Measurements from ENCODE around the gene FARP2.
"Not testable (repeated sequence)": the region's sequence is repeated elsewhere in the genome, so short reads cannot be mapped to it uniquely, and the experiment has no call there.

FARP2 gene

DNA sequence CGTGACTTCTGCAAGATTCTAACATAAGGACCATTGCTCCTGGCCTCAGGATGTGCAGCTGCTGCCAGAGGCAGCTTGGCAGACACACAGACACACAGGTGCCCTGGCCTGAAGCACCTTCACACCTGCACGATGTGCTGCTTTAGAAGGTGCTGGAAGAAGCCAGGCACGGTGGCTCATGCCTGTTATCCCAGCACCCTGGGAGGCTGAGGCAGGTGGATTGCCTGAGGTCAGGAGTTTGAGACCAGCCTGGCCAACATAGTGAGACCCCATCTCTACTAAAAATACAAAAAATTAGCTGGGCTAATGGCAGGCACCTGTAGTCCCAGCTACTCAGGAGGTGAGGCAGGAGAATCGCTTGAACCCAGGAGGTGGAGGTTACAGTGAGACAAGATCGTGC, 57.4 kb downstream of the FARP2 start:
- DNase-seq, result not testable (repeated sequence)

GRCh38 chr2:241413929-241414580, 58.0 kb downstream of the FARP2 start:
- DNase-seq, result no peak

DNA sequence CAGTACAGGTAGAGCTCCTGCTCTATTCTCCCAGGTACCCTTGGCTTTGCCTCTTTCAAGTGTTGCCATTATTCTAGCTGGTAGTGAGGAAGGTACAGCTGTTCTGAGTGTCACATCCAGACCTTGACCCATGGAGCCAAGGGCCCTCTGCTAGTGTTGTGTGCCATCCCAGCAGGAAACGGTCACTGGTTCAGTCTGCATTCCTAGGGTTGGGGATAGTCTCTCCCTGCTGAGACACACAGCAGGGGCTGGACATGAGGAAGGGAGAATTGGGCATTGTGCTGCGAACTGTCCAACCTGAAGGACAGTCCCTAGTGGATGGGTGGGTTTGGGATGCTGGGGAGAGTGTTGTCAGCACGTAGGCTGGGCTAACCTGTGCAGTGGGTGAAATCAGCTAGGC, 59.1 kb downstream of the FARP2 start:
- DNase-seq, result no peak

DNA sequence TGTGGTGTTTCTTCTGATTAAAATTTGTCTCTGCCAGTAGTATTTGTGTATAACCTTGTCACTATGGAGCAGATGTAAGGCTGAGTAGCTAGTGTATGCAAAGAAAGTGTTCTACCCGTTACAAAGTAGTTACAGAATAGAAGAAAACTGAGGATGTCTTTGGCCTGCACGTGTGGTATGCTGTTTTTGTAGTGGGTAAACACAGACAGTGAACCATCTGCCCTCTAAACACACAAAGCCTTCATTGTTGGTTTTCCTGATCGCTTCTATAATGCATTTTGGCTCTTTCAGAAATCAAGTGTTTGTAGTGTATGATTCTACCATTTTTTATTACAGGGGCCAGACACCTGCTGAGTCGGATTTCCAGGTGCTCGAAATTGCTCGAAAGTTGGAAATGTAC, 61.5 kb downstream of the FARP2 start:
- no peak for DNase-seq

GRCh38 chr2:241421330-241421729, 65.2 kb downstream of the FARP2 start:
- no peak for DNase-seq

- DNase-seq, result not testable (repeated sequence)
Measured at GRCh38 chr2:241421942-241422341, 65.9 kb downstream of the FARP2 start.

GRCh38 chr2:241422350-241422749, 66.3 kb downstream of the FARP2 start:
- no peak for DNase-seq

DNA sequence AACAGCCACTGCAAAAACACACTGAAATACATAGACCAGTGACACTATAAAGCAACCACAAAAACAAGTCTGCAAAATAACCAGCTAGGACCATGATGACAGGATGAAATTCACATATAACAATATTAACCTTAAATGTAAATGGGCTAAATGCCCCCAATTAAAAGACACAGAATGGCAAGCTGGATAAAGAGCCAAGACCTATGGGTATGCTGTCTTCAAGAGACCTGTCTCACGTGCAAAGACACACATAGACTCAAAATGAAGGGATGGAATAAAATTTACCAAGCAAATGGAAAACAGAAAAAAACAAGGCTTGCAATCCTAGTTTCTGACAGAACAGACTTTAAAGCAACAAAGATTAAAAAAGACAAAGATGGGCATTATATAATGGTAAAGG, 67.4 kb downstream of the FARP2 start:
- not testable (repeated sequence) for DNase-seq

- DNase-seq, result no peak
Measured at GRCh38 chr2:241425368-241425767, 69.3 kb downstream of the FARP2 start.

DNA sequence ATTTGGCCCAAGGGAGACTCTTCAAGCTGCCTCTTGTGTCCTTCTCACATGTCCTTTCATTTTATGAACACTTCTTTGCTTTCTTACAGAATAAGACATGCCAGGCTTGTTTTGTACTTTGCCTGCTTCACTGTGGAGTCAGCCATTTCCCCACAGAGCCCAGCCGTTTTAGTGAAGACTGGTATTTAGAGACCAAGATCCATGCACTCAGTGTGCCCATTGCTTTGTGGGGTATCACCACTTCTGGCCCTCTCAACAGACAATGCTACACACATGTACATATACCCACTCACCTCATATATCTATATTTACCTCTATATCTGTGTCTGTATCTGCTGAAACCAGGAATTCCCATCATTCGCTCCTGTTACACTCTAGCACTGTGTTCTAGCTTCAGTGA, 74.1 kb downstream of the FARP2 start:
- no peak for DNase-seq

- DNase-seq, result no peak
Measured at GRCh38 chr2:241432824-241433448, 76.9 kb downstream of the FARP2 start.

DNA sequence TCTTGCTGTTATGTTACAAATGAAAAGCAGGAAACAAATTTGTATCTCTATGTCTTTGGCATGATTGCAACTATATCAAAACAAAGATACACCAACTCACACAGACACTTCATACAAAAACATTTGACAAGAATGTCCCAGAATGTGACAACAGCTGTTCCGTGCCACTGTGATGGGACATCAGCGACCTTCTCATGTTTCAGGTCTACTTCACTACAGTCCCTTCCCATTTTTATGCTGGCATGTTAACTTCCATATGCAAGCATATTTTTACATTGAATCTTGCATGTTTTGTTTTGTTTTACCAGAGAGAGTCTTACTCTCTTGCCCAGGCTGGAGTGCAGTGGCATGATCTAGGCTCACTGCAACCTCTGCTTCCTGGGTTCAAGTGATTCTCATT, 81.1 kb downstream of the FARP2 start:
- DNase-seq, result no peak

DNA sequence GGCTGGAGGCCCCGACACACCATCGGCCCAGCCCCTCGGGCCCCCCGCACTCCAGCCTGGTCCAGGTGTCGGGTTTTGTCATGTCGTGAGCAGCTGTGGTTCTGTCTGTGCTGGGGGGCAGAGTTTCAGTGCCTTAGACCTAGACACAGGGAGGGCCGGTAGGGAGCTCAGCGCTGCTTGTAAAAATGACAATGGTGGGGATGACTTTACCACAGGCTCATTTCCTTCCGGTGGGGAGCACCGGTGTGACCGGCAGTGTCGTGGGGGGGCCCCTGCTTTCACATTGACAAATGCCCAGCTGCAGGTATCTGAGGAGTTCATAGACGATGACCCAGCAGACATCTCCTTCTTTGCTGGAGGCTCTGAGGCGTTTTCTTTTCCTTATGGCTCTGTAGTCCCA, 85.4 kb downstream of the FARP2 start:
- DNase-seq, result no peak

- peak; percentile 82 to 87 for DNase-seq
Measured at GRCh38 chr2:241443486-241444223, 87.6 kb downstream of the FARP2 start.

DNA sequence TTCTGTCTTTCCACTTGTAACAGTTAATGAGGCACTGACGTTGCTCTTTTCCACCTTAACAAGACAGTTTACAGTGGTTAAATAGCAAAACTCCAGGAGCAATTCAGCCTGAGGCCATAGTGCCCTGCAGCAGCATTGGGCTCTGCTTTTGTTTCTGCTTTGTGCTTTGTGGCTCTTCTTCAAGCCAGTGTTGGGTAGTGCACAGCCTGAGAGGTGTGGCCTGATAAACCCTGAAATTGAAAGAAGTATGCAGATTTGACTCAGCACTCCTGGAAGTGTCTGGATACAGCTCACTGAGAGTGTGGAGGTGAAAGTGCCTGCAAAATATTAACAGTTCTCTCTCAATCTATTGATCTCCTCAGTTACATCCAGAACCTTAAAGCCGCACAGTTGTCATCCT, 89.3 kb downstream of the FARP2 start:
- no peak for DNase-seq

DNA sequence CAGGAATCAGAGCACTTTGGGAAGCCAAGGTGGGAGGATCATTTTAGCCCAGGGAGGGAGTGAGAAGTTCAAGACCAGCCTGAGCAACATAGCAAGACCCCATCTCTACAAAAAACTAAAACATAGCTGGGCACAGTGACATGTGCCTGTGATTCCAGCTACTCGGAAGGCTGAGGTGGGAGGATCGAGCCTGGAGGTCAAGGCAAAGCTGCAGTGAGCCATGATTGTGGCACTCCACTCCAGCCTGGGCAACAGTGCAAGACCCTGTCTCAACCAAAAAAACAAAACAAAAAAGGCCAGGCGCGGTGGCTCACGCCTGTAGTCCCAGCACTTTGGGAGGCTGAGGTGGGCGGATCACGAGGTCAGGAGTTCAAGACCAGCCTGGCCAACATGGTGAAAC, 94.0 kb downstream of the FARP2 start:
- DNase-seq, result not testable (repeated sequence)

GRCh38 chr2:241451840-241452506, 95.9 kb downstream of the FARP2 start:
- no peak for DNase-seq

DNA sequence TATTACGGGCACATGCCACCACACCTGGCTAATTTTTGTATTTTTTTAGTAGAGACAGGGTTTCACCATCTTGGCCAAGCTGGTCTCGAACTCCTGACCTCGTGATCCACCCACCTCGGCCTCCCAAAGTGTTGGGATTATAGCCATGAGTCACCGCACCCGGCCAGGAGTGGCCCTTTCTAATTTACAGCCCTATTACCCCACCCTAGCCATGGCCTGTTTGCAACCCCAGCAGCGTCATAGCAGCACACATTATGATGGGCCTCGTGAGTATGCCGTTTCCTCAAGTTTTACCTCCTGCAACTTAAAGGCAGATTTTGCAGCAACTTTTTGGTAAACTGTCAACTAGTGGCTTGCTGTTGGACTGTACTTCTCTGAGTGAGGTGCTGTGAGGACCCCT, 97.8 kb downstream of the FARP2 start:
- not testable (repeated sequence) for DNase-seq

- no peak for DNase-seq
Measured at GRCh38 chr2:241454837-241455485, 98.9 kb downstream of the FARP2 start.

GRCh38 chr2:241456546-241456945, 100.5 kb downstream of the FARP2 start:
- no peak for DNase-seq

- DNase-seq, result no peak
Measured at GRCh38 chr2:241458687-241459086, 102.6 kb downstream of the FARP2 start.

- DNase-seq, result no peak
Measured at GRCh38 chr2:241459520-241459919, 103.4 kb downstream of the FARP2 start.

DNA sequence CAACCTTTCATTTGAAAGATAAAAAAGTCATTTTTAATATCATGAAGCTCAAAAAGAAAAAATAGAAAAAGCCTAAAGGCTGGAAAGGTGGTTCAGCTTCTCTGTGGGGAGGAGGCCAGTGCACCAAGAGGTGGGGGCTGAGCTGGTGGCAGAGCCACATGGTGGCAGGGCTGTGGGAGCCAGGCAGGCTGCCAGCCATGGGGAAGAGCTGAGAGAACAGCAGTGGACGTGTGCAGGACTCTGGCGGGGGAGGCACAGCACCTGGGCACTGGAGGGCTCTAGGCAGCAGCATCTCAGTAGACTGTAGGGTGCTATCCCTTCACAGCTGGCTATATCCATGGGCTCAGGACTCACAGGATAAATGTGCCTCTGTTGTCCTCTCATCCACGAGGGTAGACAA, 104.5 kb downstream of the FARP2 start:
- DNase-seq, result no peak

All from stimulated activated CD4-positive, alpha-beta T cell treated with anti-CD3 and anti-CD28 coated beads, Interleukin-4, amount 100 ng/mL, for 4 hours (primary cell).